HTR-8/SVneo (cell line): ENCODE results near the gene KRT6C.

Experiments
- DNase-seq: peaks from one replicate; pipeline ENCODE4 v3.0.0; 2011; ENCODE audit warnings: low spot score, mixed read lengths; ENCODE audit not compliant: insufficient read length
- FAIRE-seq: peaks from 2 replicates; lab custom pipeline; 2011; peaks lifted over from hg19 to GRCh38; lab: Jason Lieb, UNC

KRT6C gene

GRCh38 chr12:52473768-52474167, at the start of gene KRT6C:
KRT6C (minus strand) TSS chr12:52473805; CDS start chr12:52473737, 68 bp downstream.
- DNase-seq, result no peak
- FAIRE-seq, result no peak

- DNase-seq, result no peak
Observed at GRCh38 chr12:52522346-52523011, 48.9 kb upstream of the KRT6C start.

GRCh38 chr12:52521568-52522266, 48.1 kb upstream of the KRT6C start:
- DNase-seq (no peak), FAIRE-seq (no peak)

More at GRCh38 chr12:52522346-52523011, 48.9 kb upstream of the KRT6C start:
- no peak for FAIRE-seq

- DNase-seq (no peak), FAIRE-seq (no peak)
Observed at GRCh38 chr12:52521175-52521567, 47.6 kb upstream of the KRT6C start.

GRCh38 chr12:52519826-52520662, 46.4 kb upstream of the KRT6C start, which contains the start of gene KRT5:
KRT5 (minus strand) TSS chr12:52520394; CDS start chr12:52520296, 98 bp downstream.
- DNase-seq, result no peak
- FAIRE-seq, result no peak

- FAIRE-seq (no peak), DNase-seq (no peak)
Observed at GRCh38 chr12:52519387-52519703, 45.7 kb upstream of the KRT6C start.

GRCh38 chr12:52518574-52519386, 45.2 kb upstream of the KRT6C start:
- FAIRE-seq (no peak), DNase-seq (no peak)

- FAIRE-seq, result no peak
- DNase-seq, result no peak
Observed at GRCh38 chr12:52517888-52518287, 44.3 kb upstream of the KRT6C start.

GRCh38 chr12:52517005-52517835, 43.6 kb upstream of the KRT6C start:
- no peak for DNase-seq
- no peak for FAIRE-seq

- FAIRE-seq (peak; percentile 69), DNase-seq (no peak)
Observed at GRCh38 chr12:52515927-52516831, 42.6 kb upstream of the KRT6C start.

GRCh38 chr12:52515319-52515646, 41.7 kb upstream of the KRT6C start:
- FAIRE-seq, result no peak

GRCh38 chr12:52514471-52515318, 41.1 kb upstream of the KRT6C start:
- no peak for DNase-seq
- FAIRE-seq, result no peak

More at GRCh38 chr12:52515319-52515646, 41.7 kb upstream of the KRT6C start:
- DNase-seq, result no peak

GRCh38 chr12:52513736-52514135, 40.1 kb upstream of the KRT6C start:
- DNase-seq (no peak), FAIRE-seq (no peak)

- no peak for DNase-seq
- FAIRE-seq, result no peak
Observed at GRCh38 chr12:52508211-52508610, 34.6 kb upstream of the KRT6C start.

- FAIRE-seq (no peak), DNase-seq (peak; percentile 50)
Observed at GRCh38 chr12:52506858-52507715, 33.5 kb upstream of the KRT6C start.

- no peak for FAIRE-seq
- no peak for DNase-seq
Observed at GRCh38 chr12:52502877-52503276, 29.3 kb upstream of the KRT6C start.

- no peak for FAIRE-seq
Observed at GRCh38 chr12:52501490-52501889, 27.9 kb upstream of the KRT6C start.

More at GRCh38 chr12:52501490-52501889, 27.9 kb upstream of the KRT6C start:
- no peak for DNase-seq
